Neuron (in vitro differentiated cells): ENCODE results near the gene CHST9.
"Not testable (repeated sequence)": the region's sequence is repeated elsewhere in the genome, so short reads cannot be mapped to it uniquely, and the experiment has no call there.

ENCODE experiments used
- H2AFZ ChIP-seq: one replicate; pipeline ENCODE4 v1.6.1; 2013; ENCODE audit warnings: low read depth, mild to moderate bottlenecking, inconsistent platforms, low read length, moderate library complexity
- H3K27me3 ChIP-seq: one replicate; pipeline ENCODE4 v1.6.1; 2013; ENCODE audit warnings: low read length; ENCODE audit not compliant: insufficient read depth
- H3K36me3 ChIP-seq: one replicate; pipeline ENCODE4 v1.6.1; 2013; ENCODE audit warnings: low read length; ENCODE audit not compliant: insufficient read depth
- H3K4me1 ChIP-seq: one replicate; pipeline ENCODE4 v1.6.1; 2013; ENCODE audit warnings: low read length; ENCODE audit not compliant: insufficient read depth
- H3K4me3 ChIP-seq: 2 replicates; pipeline ENCODE4 v1.5.1; 2013; ENCODE audit warnings: mild to moderate bottlenecking, low read length, moderate library complexity
- H3K9me3 ChIP-seq: one replicate; pipeline ENCODE4 v1.6.1; 2013; ENCODE audit warnings: low read length

The CHST9 gene

GRCh38 chr18:27004056-27004829 is 180.9 kb downstream of the CHST9 start:
- H2AFZ ChIP-seq: no peak overlapping the region
- H3K4me1 ChIP-seq: peaks cover 6% of the 10 kb centered on the region
- H3K27me3 ChIP-seq: no peaks in the 10 kb centered on the region
- H3K9me3 ChIP-seq: no peaks in the 10 kb centered on the region
- H3K4me3 ChIP-seq: no peak overlapping the region
- no peaks in the 10 kb centered on the region for H3K36me3 ChIP-seq

- no peaks in the 10 kb centered on the region for H3K9me3 ChIP-seq
- H3K4me3 ChIP-seq: no peak overlapping the region
- no peaks in the 10 kb centered on the region for H3K27me3 ChIP-seq
- H3K36me3 ChIP-seq: no peaks in the 10 kb centered on the region
- H3K4me1 ChIP-seq: no peaks in the 10 kb centered on the region
- H2AFZ ChIP-seq: no peak overlapping the region
Observed at GRCh38 chr18:26999797-27000196, 185.3 kb downstream of the CHST9 start.

- Histone ChIP-seq H3K4me3 (no peak overlapping the region), H3K9me3 (no peaks in the 10 kb centered on the region), H3K36me3 (no peaks in the 10 kb centered on the region)
Observed at GRCh38 chr18:26993568-26993967, 191.5 kb downstream of the CHST9 start.

GRCh38 chr18:26992926-26993325 is 192.2 kb downstream of the CHST9 start:
- Histone ChIP-seq H3K36me3 (no peaks in the 10 kb centered on the region), H3K4me3 (no peak overlapping the region), H3K4me1 (no peaks in the 10 kb centered on the region), H3K27me3 (no peaks in the 10 kb centered on the region), H2AFZ (no peak overlapping the region), H3K9me3 (no peaks in the 10 kb centered on the region)

More at GRCh38 chr18:26993568-26993967, 191.5 kb downstream of the CHST9 start:
- Histone ChIP-seq H2AFZ (no peak overlapping the region), H3K27me3 (no peaks in the 10 kb centered on the region), H3K4me1 (no peaks in the 10 kb centered on the region)

GRCh38 chr18:26989842-26990241 is 195.3 kb downstream of the CHST9 start:
- Histone ChIP-seq H3K4me3 (no peak overlapping the region), H3K4me1 (no peaks in the 10 kb centered on the region), H3K27me3 (no peaks in the 10 kb centered on the region), H2AFZ (no peak overlapping the region), H3K9me3 (peaks cover 2% of the 10 kb centered on the region), H3K36me3 (no peaks in the 10 kb centered on the region)

GRCh38 chr18:26981360-26982082 is 203.6 kb downstream of the CHST9 start:
- H3K36me3 ChIP-seq: no peaks in the 10 kb centered on the region
- no peak overlapping the region for H3K4me3 ChIP-seq
- no peak overlapping the region for H2AFZ ChIP-seq
- H3K27me3 ChIP-seq: no peaks in the 10 kb centered on the region
- peaks cover 2% of the 10 kb centered on the region for H3K9me3 ChIP-seq
- H3K4me1 ChIP-seq: peaks cover 16% of the 10 kb centered on the region

- Histone ChIP-seq H3K4me1 (peaks cover 18% of the 10 kb centered on the region), H2AFZ (no peak overlapping the region), H3K27me3 (no peaks in the 10 kb centered on the region)
Observed at GRCh38 chr18:26978812-26979341, 206.2 kb downstream of the CHST9 start.

GRCh38 chr18:26977781-26978180 is 207.3 kb downstream of the CHST9 start:
- Histone ChIP-seq H3K27me3 (no peaks in the 10 kb centered on the region), H3K4me1 (peaks cover 18% of the 10 kb centered on the region), H2AFZ (no peak overlapping the region), H3K9me3 (no peaks in the 10 kb centered on the region), H3K4me3 (no peak overlapping the region), H3K36me3 (no peaks in the 10 kb centered on the region)

More at GRCh38 chr18:26978812-26979341, 206.2 kb downstream of the CHST9 start:
- H3K4me3 ChIP-seq: no peak overlapping the region
- H3K36me3 ChIP-seq: no peaks in the 10 kb centered on the region
- no peaks in the 10 kb centered on the region for H3K9me3 ChIP-seq

- Histone ChIP-seq H3K4me1 (peaks cover 18% of the 10 kb centered on the region), H3K27me3 (no peaks in the 10 kb centered on the region), H3K36me3 (no peaks in the 10 kb centered on the region), H3K9me3 (no peaks in the 10 kb centered on the region), H3K4me3 (no peak overlapping the region), H2AFZ (no peak overlapping the region)
Observed at GRCh38 chr18:26976206-26976605, 208.9 kb downstream of the CHST9 start.

- H3K9me3 ChIP-seq, H3K36me3 ChIP-seq, H3K4me3 ChIP-seq, H2AFZ ChIP-seq, H3K27me3 ChIP-seq: not testable (repeated sequence)
- H3K4me1 ChIP-seq: peaks cover 12% of the 10 kb centered on the region
Observed at GRCh38 chr18:26972549-26972948, 212.6 kb downstream of the CHST9 start.

GRCh38 chr18:26971409-26971808 is 213.7 kb downstream of the CHST9 start:
- peaks cover 8% of the 10 kb centered on the region for H3K4me1 ChIP-seq
- H3K9me3 ChIP-seq: no peaks in the 10 kb centered on the region
- H2AFZ ChIP-seq: no peak overlapping the region
- H3K36me3 ChIP-seq: no peaks in the 10 kb centered on the region
- H3K4me3 ChIP-seq: no peak overlapping the region
- no peaks in the 10 kb centered on the region for H3K27me3 ChIP-seq

GRCh38 chr18:26970637-26971036 is 214.5 kb downstream of the CHST9 start:
- Histone ChIP-seq H3K27me3 (no peaks in the 10 kb centered on the region), H3K4me1 (peaks cover 7% of the 10 kb centered on the region), H3K9me3 (no peaks in the 10 kb centered on the region)

GRCh38 chr18:26965206-26965605 is 219.9 kb downstream of the CHST9 start:
- no peaks in the 10 kb centered on the region for H3K36me3 ChIP-seq
- H2AFZ ChIP-seq: no peak overlapping the region
- peaks cover 7% of the 10 kb centered on the region for H3K4me1 ChIP-seq
- no peak overlapping the region for H3K4me3 ChIP-seq
- no peaks in the 10 kb centered on the region for H3K27me3 ChIP-seq
- H3K9me3 ChIP-seq: no peaks in the 10 kb centered on the region

More at GRCh38 chr18:26970637-26971036, 214.5 kb downstream of the CHST9 start:
- H3K36me3 ChIP-seq: no peaks in the 10 kb centered on the region
- no peak overlapping the region for H3K4me3 ChIP-seq
- no peak overlapping the region for H2AFZ ChIP-seq
